Coronary artery (tissue), 2 donors: ENCODE data around the gene PGBD4.

Experiments used
- DNase-seq: peaks from one replicate; pipeline ENCODE4 v3.0.0-alpha.2; 2017; ENCODE audit warnings: low spot score
- H3K27ac ChIP-seq, 2 donors: fragments of 200-600 bp; sonication (generic); one replicate each; pipeline ENCODE4 v1.5.1; 2016 to 2019
- H3K4me3 ChIP-seq: fragments of 200-600 bp; sonication (generic); 2 replicates; pipeline ENCODE4 v1.5.1; 2016; ENCODE audit warnings: mild to moderate bottlenecking, moderate library complexity
- TF ChIP-seq, protein P1 (sequence below): fragments of 200-600 bp; sonication (generic); IDR thresholded peaks from one replicate; pipeline ENCODE4 v1.5.1; 2019; ENCODE audit warnings: antibody characterized with exemption

Gene PGBD4

DNA sequence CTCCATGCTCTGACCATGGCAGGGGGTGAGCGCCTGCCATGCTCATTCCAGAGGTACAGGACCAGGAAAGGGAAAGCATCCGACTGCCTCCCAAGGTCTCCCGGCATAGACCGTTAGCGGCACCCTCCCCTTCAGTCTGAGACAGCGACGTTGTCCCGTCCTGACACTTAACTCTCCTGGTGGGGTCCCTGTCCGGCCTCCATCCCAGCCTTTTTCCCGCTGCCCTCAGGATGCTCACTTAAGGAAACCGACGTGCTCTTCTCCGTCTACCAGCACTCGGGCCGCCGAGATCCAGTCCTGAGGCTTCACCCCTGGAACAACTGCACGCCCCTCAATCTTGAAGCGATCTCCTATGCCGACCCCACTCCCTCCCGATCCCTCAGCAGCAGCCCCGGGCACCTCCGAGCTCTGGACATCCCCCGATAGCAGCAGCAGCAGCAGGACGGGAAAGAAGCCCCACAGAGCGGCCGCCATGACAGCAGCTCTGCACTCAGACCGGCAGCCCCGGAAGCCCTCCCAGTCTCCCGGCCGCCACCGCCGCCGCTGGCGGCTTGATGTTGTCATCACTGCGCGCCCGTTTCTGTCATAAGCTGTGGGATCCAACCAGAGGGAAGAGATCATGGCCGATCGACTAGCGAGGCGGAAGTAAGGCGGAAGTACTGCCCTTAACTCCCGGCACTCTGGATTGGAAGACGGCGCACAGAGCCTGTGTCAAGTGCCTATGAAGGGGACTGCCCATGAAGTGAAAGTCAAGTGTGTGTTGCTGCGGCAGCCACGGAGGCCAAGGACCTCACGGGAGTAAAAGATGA lies at the start of gene PGBD4, which contains the start of gene EMC7:
Gene PGBD4 (plus strand): TSS at position 718 of the 809 bp plus-strand sequence. CDS start 449 bp downstream, outside the sequence.
Gene EMC7 (minus strand): TSS at position 497 of the 809 bp plus-strand sequence. CDS start 23 bp downstream, at position 474.
- peak; percentile 99 for DNase-seq
- Histone ChIP-seq H3K27ac (peak within 1 kb of the TSS; percentile 65 to 88), H3K4me3 (peak within 1 kb of the TSS; percentile 93)
- TF ChIP-seq, protein P1, sequence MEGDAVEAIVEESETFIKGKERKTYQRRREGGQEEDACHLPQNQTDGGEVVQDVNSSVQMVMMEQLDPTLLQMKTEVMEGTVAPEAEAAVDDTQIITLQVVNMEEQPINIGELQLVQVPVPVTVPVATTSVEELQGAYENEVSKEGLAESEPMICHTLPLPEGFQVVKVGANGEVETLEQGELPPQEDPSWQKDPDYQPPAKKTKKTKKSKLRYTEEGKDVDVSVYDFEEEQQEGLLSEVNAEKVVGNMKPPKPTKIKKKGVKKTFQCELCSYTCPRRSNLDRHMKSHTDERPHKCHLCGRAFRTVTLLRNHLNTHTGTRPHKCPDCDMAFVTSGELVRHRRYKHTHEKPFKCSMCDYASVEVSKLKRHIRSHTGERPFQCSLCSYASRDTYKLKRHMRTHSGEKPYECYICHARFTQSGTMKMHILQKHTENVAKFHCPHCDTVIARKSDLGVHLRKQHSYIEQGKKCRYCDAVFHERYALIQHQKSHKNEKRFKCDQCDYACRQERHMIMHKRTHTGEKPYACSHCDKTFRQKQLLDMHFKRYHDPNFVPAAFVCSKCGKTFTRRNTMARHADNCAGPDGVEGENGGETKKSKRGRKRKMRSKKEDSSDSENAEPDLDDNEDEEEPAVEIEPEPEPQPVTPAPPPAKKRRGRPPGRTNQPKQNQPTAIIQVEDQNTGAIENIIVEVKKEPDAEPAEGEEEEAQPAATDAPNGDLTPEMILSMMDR: no peak

DNA sequence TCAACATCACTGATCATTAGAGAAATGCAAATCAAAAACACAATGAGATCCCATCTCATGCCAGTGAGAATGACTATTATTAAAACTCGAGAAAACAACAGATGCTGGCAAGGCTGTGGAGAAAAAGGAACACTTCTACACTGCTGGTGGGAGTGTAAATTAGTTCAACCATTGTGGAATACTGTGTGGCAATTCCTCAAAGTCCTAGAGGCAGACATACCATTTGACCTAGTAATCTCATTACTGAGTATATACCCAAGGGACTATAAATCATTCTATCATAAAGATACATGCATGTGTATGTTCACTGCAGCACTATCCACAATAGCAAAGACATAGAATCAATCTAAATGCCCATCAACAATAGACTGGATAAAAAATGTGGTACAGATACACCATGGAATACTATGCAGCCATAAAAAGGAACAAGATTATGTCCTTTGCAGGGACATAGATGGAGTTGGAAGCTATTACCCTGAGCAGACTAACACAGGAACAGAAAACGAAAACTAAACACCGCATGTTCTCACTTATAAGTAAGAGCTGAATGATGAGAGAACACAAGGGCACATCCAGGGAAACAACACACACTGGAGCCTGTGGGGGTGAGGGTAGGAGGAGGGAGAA lies 47.7 kb upstream of the PGBD4 start:
- Histone ChIP-seq H3K27ac (no peak overlapping the region), H3K4me3 (no peak overlapping the region)
- DNase-seq: no peak
- TF ChIP-seq, protein P1: no peak

DNA sequence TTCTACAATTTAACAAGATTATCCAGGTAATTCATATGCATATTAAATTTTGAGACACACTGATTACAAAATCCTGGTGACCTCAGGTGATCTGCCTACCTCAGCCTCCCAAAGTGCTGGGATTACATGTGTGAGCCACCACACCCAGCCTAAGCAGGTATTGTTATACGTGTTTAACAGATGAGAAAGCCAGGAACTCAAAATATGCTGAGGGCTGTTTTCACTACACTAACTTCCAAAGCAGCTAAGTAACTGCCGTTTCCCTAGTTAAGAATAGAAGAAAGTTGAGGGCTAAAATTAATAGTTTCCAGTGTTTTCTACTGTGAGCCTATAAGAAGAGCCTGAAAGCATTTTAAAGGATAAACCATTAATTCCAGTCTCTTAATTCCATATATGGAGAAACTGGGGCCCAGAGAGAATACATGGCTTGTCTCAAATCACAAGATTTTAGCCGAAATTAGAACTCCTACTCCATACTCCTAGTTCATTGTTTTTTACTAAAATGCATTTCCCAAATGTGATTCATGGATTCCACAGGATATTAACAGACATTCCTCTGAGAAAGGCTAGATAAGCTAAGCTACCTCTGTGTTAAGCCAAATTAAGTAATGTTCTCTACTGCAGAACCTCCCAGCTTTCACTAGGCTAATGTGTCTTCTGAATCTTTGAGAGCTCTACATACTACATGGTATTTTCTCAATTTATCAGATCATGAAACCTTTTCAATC lies 45.9 kb upstream of the PGBD4 start:
- TF ChIP-seq, protein P1: no peak

DNA sequence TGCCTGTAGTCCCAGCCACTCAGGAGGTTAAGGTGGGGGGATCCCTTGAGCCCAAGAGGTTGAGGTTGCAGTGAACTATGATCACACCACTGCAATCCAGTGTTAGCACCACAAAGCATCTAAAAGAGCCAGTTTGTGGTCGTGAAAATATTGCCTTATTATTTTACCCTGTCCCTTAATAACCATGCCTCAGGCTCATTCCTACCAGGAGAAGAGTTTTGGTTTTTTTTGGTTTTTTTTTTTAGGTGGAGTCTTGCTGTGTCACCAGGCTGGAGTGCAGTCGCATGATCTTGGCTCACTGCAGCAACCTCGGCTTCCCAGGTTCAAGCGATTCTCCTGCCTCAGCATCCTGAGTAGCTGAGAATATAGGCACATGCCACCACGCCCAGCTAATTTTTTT lies 45.0 kb upstream of the PGBD4 start:
- no peak overlapping the region for H3K4me3 ChIP-seq
- DNase-seq: no peak
- peak overlapping the region; percentile 72 to 88 for H3K27ac ChIP-seq
- TF ChIP-seq, protein P1: no peak

More for the DNA sequence above, 45.9 kb upstream of the PGBD4 start:
- DNase-seq: no peak
- H3K27ac ChIP-seq: peak overlapping the region; percentile 72 to 88
- H3K4me3 ChIP-seq: no peak overlapping the region

DNA sequence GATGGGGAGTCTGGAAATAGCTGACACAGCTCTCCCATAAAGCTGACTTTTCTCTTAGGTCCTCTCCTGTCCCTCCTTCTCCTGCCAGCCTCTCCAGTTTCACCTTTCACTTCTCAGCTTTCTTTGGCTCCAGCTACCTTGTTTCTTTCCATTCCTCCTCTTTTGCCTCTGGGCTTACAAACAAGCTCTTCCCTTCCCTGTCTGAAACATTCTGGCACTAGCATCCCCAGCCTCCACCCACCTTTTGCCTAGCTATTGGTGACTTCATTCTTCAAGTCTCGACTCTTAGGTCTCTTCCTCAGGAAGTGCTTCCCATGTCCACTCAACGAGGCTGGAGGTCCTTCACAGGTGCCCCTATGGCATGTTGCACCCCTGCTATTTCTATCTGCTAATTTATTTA lies 42.4 kb upstream of the PGBD4 start:
- Histone ChIP-seq H3K4me3 (no peak overlapping the region), H3K27ac (no peak overlapping the region)
- no peak for DNase-seq
- TF ChIP-seq, protein P1: no peak

DNA sequence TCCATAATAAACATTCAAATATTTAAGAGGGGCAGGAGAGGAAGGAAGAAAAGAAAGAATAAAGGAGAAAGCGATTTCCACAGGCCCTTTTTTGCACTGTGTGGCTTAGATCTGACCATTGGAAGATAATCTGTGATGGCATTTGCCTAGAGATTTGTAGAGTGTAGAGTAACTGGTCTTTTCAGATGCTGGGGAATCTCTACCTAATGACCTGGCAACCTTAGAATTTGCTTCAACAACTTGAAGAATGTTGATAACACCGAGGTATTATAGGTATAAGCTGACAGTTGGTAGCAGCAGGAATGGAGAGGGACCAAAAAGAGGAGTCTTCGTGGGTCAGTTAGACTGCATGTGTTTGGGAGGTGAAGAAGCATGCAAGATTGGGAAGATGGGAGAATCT lies 41.9 kb upstream of the PGBD4 start:
- no peak for DNase-seq
- Histone ChIP-seq H3K4me3 (no peak overlapping the region), H3K27ac (no peak overlapping the region)
- TF ChIP-seq, protein P1: no peak
